Kidney tubule cell (primary cell): ENCODE data around the gene KLHDC10.
"Not testable (repeated sequence)": the region's sequence is repeated elsewhere in the genome, so short reads cannot be mapped to it uniquely, and the experiment has no call there.

Experiments used
- DNase-seq: peaks from one replicate; pipeline ENCODE4 v3.0.0-alpha.2; 2018; ENCODE audit warnings: low spot score

Gene KLHDC10

DNA sequence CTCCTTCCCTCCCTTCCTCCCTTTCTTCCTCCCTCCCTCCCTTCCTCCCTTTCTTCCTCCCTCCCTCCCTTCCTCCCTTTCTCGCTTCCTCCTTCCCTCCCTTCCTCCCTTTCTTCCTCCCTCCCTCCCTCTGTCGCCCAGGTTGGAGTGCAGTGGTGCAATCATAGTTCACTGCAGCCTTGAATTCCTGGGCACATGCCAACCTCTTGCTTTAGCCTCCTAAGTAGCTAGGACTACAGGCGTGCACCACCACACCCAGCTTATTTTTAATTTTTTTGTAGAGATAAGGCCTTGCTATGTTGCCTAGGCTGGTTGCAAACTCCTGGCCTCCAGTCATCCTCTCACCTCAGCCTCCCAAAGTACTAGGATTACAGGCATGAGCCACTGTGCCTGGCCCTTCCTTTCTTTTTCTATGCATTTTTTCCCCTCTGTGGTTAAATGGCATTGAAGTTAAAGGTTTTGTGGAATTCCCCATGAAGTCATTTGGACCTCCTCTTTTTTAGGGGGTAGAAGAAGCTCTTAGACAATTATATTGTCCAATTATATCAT is 9.6 kb downstream of the KLHDC10 start:
- DNase-seq = no peak

GRCh38 chr7:130083497-130083896 is 13.2 kb downstream of the KLHDC10 start:
- DNase-seq = not testable (repeated sequence)

DNA sequence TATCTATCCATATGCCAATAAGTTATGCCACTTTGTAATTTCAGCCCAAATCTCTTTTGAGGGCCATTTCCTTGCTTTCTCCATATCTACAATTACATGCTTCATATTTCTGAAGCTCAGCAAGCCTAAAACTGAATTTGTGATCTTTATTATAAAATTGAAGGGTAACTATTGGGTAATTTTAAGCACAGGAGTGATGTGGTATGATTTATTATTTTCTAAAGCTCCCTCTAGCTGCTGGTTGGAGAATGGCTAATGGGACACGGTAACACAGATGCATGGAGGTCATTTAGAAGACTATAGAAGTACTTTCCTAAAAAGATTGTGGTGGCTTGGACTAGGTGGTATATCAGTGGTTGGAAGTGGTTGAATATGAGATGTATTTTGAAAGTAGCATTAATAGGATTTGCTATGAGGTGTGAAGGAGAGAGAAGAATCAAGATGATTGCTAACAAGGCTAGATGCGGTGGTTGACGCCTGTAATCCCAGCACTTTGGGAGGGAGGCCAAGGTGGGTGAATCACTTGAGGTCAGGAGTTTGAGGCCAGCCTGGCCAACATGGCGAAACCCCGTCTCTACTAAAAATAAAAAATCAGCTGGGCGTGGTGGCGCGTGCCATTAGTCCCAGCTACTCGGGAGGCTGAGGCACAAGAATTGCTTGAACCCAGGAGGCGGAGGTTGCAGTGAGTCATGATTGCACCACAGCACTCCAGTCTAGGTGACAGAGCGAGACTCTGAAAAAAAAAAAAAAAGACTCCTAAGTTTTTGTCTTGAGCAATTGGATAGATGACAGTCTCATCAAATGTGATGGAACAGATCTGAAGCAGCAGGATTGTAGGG is 13.9 kb downstream of the KLHDC10 start:
- no peak for DNase-seq

DNA sequence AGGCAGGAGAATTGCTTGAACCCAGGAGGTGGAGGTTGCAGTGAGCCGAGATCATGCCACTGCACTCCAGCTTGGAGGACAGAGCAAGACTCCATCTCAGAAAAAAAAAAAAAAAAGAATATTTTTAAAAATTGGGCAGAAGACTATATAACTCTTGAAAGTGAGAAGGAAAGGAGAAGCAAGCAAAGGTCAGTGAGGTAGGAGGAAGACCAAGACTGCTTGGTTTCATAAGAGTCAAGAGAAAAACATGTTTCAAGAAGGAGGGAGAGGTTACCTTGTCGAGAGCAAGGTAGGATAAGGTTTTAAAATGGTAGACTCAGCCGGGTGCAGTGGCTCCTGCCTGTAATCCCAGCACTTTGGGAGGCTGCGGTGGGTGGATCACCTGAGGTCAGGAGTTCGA is 14.9 kb downstream of the KLHDC10 start:
- DNase-seq = not testable (repeated sequence)

- DNase-seq = no peak
These were observed 16.6 kb downstream of the KLHDC10 start for GRCh38 chr7:130086938-130087337.

GRCh38 chr7:130087364-130087763 is 17.0 kb downstream of the KLHDC10 start:
- no peak for DNase-seq

DNA sequence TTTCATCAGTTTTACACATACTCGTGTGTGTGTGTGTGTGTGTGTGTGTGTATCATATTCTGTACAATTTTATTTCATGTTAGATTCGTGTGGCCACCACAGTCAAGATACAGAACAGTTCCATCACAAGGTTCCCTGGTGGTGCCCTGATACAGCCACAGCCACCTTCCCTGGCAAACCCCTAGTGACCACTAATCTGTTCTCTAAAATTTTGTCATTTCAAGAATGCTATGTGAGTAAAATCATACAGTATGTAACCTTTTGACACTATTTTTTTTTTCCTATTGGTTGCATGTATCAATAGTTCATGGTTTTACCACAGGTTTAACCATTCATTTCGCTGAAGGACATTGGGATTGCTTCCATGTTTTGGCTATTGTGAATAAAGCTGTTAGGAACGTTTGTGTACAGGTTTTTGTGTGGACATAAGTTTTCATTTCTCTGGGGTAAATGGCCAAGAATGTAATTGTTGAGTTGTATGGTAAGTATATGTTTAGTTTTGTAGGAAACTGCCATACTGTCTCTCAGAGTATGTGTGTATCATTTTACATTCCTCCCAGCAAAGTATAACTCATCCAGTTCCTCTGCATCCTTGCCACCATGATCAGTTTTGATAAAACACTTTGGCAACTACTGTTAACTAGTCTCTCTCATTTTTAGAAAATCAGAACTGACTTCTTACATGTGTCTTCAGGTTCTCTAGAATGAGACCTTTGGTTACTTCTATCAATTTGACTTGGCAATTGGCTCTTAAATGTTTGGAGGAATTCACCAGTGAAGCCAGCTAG is 20.6 kb downstream of the KLHDC10 start:
- DNase-seq = no peak

DNA sequence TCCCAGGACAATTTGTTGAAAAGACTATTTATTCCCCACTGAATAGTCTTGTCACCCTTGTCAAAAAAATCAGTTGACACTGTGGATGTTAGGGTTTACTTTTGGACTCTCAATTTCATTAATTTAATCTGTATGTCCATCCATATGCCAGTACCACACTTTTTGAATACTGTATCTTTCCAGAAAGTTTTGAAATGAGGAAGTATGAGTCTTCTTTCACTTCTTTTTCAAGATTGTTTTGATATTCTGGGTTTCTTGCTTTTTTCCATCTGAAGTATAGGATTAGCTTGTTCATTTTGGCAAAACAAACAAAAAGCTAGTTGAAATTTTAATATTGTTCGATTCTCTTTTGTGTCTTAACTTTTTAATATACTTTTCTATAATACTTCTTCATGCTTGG is 21.7 kb downstream of the KLHDC10 start:
- DNase-seq = no peak

DNA sequence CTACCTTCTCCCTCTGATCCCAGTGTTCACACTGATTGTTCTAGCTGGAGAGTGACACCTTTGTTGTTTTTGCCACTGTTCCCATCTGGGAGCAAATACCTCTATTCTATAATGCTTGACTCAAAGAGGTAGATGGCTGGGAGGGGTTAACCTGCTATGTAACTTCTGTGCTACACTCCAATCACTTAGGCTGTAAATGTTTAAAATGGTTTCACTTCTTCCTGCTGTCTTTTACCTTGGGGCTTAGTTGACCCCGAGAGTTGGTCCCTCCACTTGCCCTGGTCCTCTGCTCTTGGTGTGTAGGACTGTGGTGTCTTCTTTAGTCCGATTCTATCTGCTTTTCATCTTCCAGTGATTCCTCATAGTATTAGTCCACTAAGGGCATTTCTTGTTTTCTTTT is 22.3 kb downstream of the KLHDC10 start:
- no peak for DNase-seq

GRCh38 chr7:130095812-130096211 is 25.5 kb downstream of the KLHDC10 start:
- no peak for DNase-seq

DNA sequence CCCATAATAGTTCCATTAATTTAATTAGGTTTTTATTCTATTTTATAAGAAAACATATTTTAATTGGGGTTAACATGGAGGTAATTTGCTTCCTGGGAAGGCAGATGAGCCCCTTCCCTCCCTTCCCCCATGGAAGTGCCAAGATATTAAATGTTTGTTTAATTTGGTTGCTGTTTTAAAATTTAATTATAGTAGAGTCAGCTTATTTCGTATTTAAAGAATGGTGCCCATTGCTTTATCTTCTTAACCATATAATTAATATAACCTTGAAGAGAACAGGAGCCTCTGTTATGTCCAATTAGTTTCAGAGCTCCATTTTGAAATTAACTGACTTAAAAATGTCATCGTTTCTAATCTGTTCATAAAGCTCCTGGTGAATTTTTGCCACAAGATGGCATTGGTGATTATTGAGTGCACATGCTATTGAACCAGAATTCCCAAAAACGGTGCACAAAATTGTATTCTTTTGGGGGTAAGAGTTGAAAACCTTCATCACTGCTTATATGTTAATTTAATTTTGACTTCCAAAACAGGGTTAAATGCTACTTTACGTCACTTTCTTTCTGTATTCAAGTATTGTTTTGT is 26.0 kb downstream of the KLHDC10 start:
- DNase-seq = no peak

DNA sequence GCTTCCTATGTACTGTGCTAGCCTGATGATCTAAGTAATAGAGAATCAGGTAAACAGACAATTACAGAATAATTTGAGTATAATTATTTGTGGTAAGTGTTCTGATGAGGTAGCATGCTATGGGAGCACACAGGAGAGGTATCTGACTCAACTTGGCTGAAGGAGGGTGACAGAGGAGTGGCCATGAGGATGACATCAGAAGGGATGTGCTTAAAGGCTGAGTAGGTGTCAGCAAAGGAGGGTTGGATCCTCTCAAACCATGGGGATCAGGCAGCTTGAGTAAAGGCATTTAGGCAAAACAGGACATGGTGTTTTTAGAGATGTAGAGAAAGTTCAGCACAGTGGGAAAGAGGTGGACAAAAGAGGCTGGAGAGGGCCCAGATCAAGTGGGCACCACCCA is 29.0 kb downstream of the KLHDC10 start:
- peak; percentile 15 for DNase-seq

DNA sequence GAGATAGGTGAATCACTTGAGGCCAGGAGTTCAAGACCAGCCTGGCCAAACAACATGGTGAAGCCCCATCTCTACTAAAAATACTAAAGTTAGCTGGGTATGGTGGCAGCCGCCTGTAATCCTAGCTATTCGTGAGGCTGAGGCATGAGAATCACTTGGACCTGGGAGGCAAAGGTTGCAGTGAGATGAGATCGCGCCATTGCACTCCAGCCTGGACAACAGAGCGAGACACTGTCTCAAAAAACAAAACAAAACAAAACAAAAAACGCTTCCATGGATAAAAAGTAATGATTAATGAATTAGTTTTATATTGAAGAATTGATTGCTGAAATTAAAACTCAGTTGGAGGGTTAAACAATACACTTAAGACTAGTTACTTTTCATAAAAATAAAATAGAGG is 32.3 kb downstream of the KLHDC10 start:
- no peak for DNase-seq

- DNase-seq = no peak
These were observed 37.8 kb downstream of the KLHDC10 start for GRCh38 chr7:130107949-130108674.

DNA sequence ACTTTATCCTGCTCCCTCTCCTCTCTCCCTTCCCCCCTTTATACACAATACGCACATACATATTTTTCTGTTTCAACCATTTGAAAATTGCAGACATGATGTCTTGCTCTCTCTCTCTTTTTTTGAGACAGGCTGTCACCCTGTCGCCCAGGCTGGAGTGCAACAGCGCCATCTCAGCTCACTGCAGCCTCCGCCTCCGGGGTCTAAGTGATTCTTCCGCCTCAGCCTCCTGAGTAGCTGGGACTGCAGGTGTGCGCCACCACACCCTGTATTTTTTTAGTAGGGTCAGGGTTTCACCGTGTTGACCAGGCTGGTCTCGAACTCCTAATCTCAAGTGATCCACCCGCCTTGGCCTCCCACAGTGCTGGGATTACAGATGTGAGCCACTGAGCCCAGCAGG is 38.5 kb downstream of the KLHDC10 start:
- DNase-seq = no peak

DNA sequence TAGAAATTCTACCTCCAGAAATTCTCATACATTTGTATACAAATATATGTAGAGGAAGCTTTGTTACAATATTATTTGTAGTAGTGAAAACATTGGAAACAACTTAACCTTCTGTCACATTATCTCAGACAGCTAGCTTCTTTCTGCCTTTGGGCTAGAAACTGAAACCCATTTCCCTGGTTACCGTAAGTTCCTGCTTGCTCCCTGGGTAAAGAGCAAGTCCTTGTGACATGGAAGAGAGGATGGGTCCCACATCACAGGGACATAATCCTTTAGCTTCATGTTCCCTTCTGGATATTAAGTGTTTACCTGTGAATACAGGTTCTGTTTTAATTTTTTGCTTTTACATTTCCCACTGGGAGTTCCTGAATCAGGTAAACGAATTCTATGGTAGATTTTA is 41.8 kb downstream of the KLHDC10 start:
- DNase-seq = no peak

DNA sequence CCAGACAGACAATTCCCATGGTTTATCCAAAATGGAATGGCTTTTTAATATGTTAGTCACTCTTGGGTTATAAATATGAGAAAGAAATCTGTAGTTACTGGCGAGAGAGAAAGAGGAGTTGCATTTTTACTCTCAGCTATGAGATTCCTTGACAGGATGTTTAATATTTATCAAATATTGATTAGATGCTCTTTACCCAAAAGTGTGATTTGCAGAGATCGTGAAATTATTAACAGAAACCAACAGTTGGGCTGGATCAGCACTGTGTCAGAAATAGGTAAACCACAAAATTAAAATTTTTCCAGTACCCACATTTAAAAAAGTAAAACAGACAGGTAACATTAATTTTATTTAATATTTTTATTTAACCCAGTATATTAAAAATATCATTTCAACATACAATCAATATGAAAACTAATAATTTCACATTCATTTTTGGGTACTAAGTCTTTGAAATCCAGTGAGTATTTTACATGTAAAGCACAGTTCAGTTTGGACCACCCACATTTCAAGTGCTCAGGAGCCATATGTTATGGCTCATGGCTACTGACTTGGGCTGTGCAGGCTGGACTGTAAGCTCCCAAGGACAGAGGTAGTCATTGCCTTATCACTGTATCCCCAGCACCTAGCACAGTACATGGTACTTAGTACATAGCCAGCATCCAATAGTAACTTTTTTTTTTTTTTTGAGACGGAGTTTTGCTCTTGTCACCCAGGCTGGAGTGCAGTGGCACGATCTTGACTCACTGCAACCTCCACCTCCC is 42.5 kb downstream of the KLHDC10 start:
- DNase-seq = no peak

- not testable (repeated sequence) for DNase-seq
These were observed 43.1 kb downstream of the KLHDC10 start for GRCh38 chr7:130113426-130113805.

GRCh38 chr7:130113887-130114286 is 43.6 kb downstream of the KLHDC10 start:
- no peak for DNase-seq

DNA sequence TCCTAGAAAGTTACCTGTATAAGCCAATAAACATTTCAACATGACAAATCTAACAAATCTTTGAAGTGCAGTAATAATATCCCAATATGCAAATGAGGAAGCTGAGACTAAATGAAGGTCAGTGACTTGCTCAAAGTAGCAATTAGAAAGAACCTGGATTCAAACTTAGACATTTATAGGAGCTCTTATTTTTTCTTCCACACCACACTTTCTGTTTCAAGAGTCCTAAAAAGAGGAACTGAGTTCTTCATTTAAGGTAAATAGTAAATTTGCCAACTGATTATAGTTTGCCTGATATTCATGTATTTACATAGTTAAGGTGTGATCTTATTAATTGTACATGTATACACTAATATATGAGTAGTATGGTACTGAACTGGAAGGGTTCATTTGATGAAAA is 44.0 kb downstream of the KLHDC10 start:
- DNase-seq = no peak

GRCh38 chr7:130114776-130115175 is 44.4 kb downstream of the KLHDC10 start:
- DNase-seq = no peak
